ENCODE data around the gene CASK. TPM values are rescaled to one million over a fixed set of nuclear protein-coding genes. Genes with fewer than 3 reads are reported as not detected.

CASK gene
- total and polyA plus RNA-seq, 9 of the 15 experiments (the other 6 are each of a cell fraction or from before 2014, with no cell fraction given), result 1.3 to 7.4 (median 5.2) TPM

DNA sequence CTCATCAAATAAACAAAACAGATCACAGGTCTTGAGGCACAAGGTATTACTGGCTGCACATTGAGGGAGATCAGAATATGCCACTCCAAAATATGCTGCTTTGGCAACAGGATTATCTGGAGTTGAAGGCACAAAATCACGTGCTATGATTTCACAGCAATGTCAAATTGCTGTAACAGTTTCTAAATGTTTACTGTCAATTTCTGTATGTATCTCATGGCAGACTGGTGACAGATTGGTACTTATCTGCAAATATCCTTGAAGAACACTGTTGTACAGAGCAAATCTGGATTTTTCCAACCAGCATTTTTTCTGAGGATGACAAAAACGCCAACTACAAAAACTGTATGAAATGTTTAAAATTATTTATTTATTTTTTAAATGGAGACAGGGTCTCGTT lies 172.6 kb downstream of the CASK start:
- in situ Hi-C loops (cut with MboI) (loop anchor here (5.0 kb wide), 1 partner anchor 188 kb away; no protein-coding TSS in a partner anchor), intact Hi-C loops (cut with micrococcal nuclease) (no loop called here)
- no TSS peak for BruUV-seq (replicated peaks)
- Histone ChIP-seq H4K20me1 (replicated peaks; ENCODE audit: control insufficient read depth, insufficient read depth, low read length) (no peaks in the 10 kb centered on the region), H3K9ac (ENCODE audit: insufficient read depth in 1 of 2, low read depth in 2 of 2, low read length in 2 of 2) (no peak overlapping the region), H3K27ac (ENCODE audit: extremely low read depth, low read depth, low read length) (no peak overlapping the region), H3K27me3 (ENCODE audit: control insufficient read depth in 2 of 2, insufficient read depth in 2 of 2, low read length in 2 of 2) (no peaks in the 10 kb centered on the region), H3K36me3 (ENCODE audit: control insufficient read depth, insufficient read depth, low read length) (no peaks in the 10 kb centered on the region), H3K4me1 (replicated peaks in 1 of 2; ENCODE audit: control insufficient read depth in 2 of 2, insufficient read depth in 2 of 2, low read length in 2 of 2) (no peaks in the 10 kb centered on the region), H3K79me2 (ENCODE audit: control insufficient read depth, insufficient read depth, low read length) (no peaks in the 10 kb centered on the region), H3K4me2 (ENCODE audit: insufficient read depth, low read length) (no peak overlapping the region), H2AFZ (ENCODE audit: low read depth, low read length) (no peak overlapping the region), H3K4me3 (no peak overlapping the region), H3K9me3 (replicated peaks; ENCODE audit: control insufficient read depth, insufficient read depth, low read depth, low read length) (no peaks in the 10 kb centered on the region), H3K9me1 (ENCODE audit: control insufficient read depth, insufficient read depth, low read length) (no peaks in the 10 kb centered on the region)
- 14% methylated on average over 2 of the region's 3 CpGs for WGBS (ENCODE audit: insufficient coverage, low coverage, missing lambda C conversion rate)
- ChIA-PET CTCF (ENCODE audit: low intra/inter-chr PET ratio) (no interaction called here), POLR2A (interaction anchor here (1.1 kb wide), 1 partner anchor 9 kb away, joined by 3 read pairs; no protein-coding TSS in a partner anchor)
- TF ChIP-seq DMBX1 (CRISPR knock-in tag; IDR thresholded peaks at IDR 0.05; ENCODE audit: borderline replicate concordance), result no peak
- TF ChIP-seq CHD4 (IDR thresholded peaks at IDR 0.05; ENCODE audit: insufficient read depth, insufficient replicate concordance, low read depth, low read length, poor library complexity, severe bottlenecking), result no peak
- TF ChIP-seq JUN (IDR thresholded peaks at IDR 0.05; ENCODE audit: borderline replicate concordance, low read depth, low read length), result no peak
- TF ChIP-seq JUN (CRISPR knock-in tag; IDR thresholded peaks at IDR 0.05; ENCODE audit: borderline replicate concordance), result no peak
- TF ChIP-seq, protein P1, sequence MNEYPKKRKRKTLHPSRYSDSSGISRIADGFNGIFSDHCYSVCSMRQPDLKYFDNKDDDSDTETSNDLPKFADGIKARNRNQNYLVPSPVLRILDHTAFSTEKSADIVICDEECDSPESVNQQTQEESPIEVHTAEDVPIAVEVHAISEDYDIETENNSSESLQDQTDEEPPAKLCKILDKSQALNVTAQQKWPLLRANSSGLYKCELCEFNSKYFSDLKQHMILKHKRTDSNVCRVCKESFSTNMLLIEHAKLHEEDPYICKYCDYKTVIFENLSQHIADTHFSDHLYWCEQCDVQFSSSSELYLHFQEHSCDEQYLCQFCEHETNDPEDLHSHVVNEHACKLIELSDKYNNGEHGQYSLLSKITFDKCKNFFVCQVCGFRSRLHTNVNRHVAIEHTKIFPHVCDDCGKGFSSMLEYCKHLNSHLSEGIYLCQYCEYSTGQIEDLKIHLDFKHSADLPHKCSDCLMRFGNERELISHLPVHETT (CRISPR knock-in tag; conservative IDR thresholded peaks at IDR 0.05 in 1 of 2, IDR thresholded peaks at IDR 0.05 in 1 of 2), result no peak
- TF ChIP-seq BRCA1 (IDR thresholded peaks at IDR 0.05), result no peak
- no peak for TF ChIP-seq BRCA1 (CRISPR knock-in tag; IDR thresholded peaks at IDR 0.05)
- TF ChIP-seq ZNF347 (CRISPR knock-in tag; IDR thresholded peaks at IDR 0.05; ENCODE audit: low read depth), result no peak
- TF ChIP-seq NEUROD1 (IDR thresholded peaks at IDR 0.05; ENCODE audit: borderline replicate concordance, low read depth, low read length, partially characterized antibody), result no peak
- TF ChIP-seq, protein P2, sequence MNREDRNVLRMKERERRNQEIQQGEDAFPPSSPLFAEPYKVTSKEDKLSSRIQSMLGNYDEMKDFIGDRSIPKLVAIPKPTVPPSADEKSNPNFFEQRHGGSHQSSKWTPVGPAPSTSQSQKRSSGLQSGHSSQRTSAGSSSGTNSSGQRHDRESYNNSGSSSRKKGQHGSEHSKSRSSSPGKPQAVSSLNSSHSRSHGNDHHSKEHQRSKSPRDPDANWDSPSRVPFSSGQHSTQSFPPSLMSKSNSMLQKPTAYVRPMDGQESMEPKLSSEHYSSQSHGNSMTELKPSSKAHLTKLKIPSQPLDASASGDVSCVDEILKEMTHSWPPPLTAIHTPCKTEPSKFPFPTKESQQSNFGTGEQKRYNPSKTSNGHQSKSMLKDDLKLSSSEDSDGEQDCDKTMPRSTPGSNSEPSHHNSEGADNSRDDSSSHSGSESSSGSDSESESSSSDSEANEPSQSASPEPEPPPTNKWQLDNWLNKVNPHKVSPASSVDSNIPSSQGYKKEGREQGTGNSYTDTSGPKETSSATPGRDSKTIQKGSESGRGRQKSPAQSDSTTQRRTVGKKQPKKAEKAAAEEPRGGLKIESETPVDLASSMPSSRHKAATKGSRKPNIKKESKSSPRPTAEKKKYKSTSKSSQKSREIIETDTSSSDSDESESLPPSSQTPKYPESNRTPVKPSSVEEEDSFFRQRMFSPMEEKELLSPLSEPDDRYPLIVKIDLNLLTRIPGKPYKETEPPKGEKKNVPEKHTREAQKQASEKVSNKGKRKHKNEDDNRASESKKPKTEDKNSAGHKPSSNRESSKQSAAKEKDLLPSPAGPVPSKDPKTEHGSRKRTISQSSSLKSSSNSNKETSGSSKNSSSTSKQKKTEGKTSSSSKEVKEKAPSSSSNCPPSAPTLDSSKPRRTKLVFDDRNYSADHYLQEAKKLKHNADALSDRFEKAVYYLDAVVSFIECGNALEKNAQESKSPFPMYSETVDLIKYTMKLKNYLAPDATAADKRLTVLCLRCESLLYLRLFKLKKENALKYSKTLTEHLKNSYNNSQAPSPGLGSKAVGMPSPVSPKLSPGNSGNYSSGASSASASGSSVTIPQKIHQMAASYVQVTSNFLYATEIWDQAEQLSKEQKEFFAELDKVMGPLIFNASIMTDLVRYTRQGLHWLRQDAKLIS (CRISPR knock-in tag; IDR thresholded peaks at IDR 0.05), result no peak
- TF ChIP-seq TAF15 (IDR thresholded peaks at IDR 0.05; ENCODE audit: low read depth, low read length), result no peak
- TF ChIP-seq GATA2 (CRISPR knock-in tag; IDR thresholded peaks at IDR 0.05), result no peak
- no peak for TF ChIP-seq RBM39 (optimal IDR thresholded peaks at IDR 0.05; ENCODE audit: low read depth, low read length)
- no peak for TF ChIP-seq DIDO1 (tag; IDR thresholded peaks at IDR 0.05; ENCODE audit: low read depth)
- DNase-seq (ENCODE audit: extremely low read depth in 1 of 4, low spot score in 3 of 4) (no peak), FAIRE-seq (no peak), ATAC-seq (no peak)
